ENCODE data around the gene S100B.

The S100B gene

GRCh38 chr21:46607636-46608035, 2.8 kb upstream of the S100B start:
- no peak overlapping the region for H3K9ac ChIP-seq (ENCODE audit: low read depth, low read length, poor library complexity)
- H3K14ac ChIP-seq (ENCODE audit: low read length): no peak overlapping the region
- no peaks in the 10 kb centered on the region for H3K79me1 ChIP-seq (ENCODE audit: low read depth, low read length)
- H3K18ac ChIP-seq (ENCODE audit: low read length): no peak overlapping the region
- H3K36me3 ChIP-seq (replicated peaks in 1 of 2; ENCODE audit: control insufficient read depth in 2 of 2, insufficient read depth in 2 of 2, low read length in 2 of 2): no peaks in the 10 kb centered on the region
- no peak overlapping the region for H4K91ac ChIP-seq (ENCODE audit: low read depth, low read length, poor library complexity)
- H4K8ac ChIP-seq (ENCODE audit: low read depth, low read length): no peak overlapping the region
- H3K4me2 ChIP-seq (ENCODE audit: insufficient read depth, low read length, poor library complexity, severe bottlenecking): no peak overlapping the region
- H2BK5ac ChIP-seq (ENCODE audit: low read length): no peak overlapping the region
- no peak overlapping the region for H3K4ac ChIP-seq (ENCODE audit: low read length)
- no CpG with 5 or more reads among the region's 2 CpGs for WGBS, 2 donors (ENCODE audit: extremely low coverage in 2 of 2, insufficient read length in 2 of 2, insufficient replicate concordance in 1 of 2)
- no peak for DNase-seq (ENCODE audit: low spot score)
- H3K27me3 ChIP-seq (ENCODE audit: control insufficient read depth in 3 of 3, insufficient read depth in 3 of 3, low read depth in 1 of 3, low read length in 3 of 3): no peaks in the 10 kb centered on the region
- peaks cover 9 to 21% of the 10 kb centered on the region in 2 donors for H3K4me1 ChIP-seq (ENCODE audit: control insufficient read depth in 2 of 2, insufficient read depth in 1 of 2, low read depth in 1 of 2, low read length in 2 of 2)
- H2AFZ ChIP-seq (ENCODE audit: low read length): no peak overlapping the region
- no peak overlapping the region for H2AK5ac ChIP-seq (ENCODE audit: low read depth, low read length)
- no peak overlapping the region for H2BK12ac ChIP-seq (ENCODE audit: low read length)
- no peak overlapping the region for H3K4me3 ChIP-seq (ENCODE audit: low read length in 2 of 2)
- H3K23ac ChIP-seq (ENCODE audit: low read depth, low read length, poor library complexity): no peak overlapping the region
- H3K9me3 ChIP-seq (replicated peaks in 1 of 2; ENCODE audit: control insufficient read depth in 2 of 2, insufficient read depth in 1 of 2, low read depth in 1 of 2, low read length in 2 of 2): peaks cover 7 to 11% of the 10 kb centered on the region in 2 donors
- H2BK120ac ChIP-seq (ENCODE audit: low read depth, low read length): no peak overlapping the region
- H3K27ac ChIP-seq (replicated peaks; ENCODE audit: low read length): no peak overlapping the region
- no peak overlapping the region for H2BK15ac ChIP-seq (ENCODE audit: low read length)

DNA sequence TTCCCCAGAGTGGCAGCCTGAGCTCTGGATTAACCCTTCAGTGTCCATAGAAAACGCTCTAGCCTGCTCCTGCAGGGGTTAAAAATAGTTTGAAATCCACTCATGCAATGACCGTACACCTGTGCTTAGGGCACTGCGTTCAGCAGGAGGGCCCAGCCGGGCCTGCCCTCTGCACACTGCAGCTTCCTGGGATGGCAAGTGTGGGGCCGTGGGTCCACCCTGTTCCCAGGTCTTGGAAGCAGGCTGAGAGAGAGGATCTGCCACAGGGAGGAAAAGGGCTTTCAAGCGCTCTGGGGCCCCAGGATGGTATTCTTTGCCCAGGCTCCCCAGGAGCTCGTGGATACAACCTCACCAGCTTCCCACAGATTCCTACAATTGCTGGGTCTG, 1.5 kb upstream of the S100B start:
- Histone ChIP-seq H3K9ac (ENCODE audit: low read depth, low read length, poor library complexity) (no peak overlapping the region), H4K91ac (ENCODE audit: low read depth, low read length, poor library complexity) (no peak overlapping the region), H4K8ac (ENCODE audit: low read depth, low read length) (no peak overlapping the region), H2AK5ac (ENCODE audit: low read depth, low read length) (no peak overlapping the region), H2AFZ (ENCODE audit: low read length) (no peak overlapping the region), H3K36me3 (replicated peaks in 1 of 2; ENCODE audit: control insufficient read depth in 2 of 2, insufficient read depth in 2 of 2, low read length in 2 of 2) (no peaks in the 10 kb centered on the region), H2BK15ac (ENCODE audit: low read length) (no peak overlapping the region), H2BK5ac (ENCODE audit: low read length) (no peak overlapping the region), H3K4ac (ENCODE audit: low read length) (no peak overlapping the region), H3K27me3 (ENCODE audit: control insufficient read depth in 3 of 3, insufficient read depth in 3 of 3, low read depth in 1 of 3, low read length in 3 of 3) (no peaks in the 10 kb centered on the region), H3K4me1 (ENCODE audit: control insufficient read depth in 2 of 2, insufficient read depth in 1 of 2, low read depth in 1 of 2, low read length in 2 of 2) (peaks cover 13 to 27% of the 10 kb centered on the region in 2 donors), H3K4me2 (ENCODE audit: insufficient read depth, low read length, poor library complexity, severe bottlenecking) (no peak overlapping the region), H3K14ac (ENCODE audit: low read length) (no peak overlapping the region), H3K9me3 (replicated peaks in 1 of 2; ENCODE audit: control insufficient read depth in 2 of 2, insufficient read depth in 1 of 2, low read depth in 1 of 2, low read length in 2 of 2) (peaks cover 7 to 11% of the 10 kb centered on the region in 2 donors), H3K79me1 (ENCODE audit: low read depth, low read length) (no peaks in the 10 kb centered on the region), H2BK120ac (ENCODE audit: low read depth, low read length) (no peak overlapping the region), H2BK12ac (ENCODE audit: low read length) (no peak overlapping the region), H3K27ac (replicated peaks; ENCODE audit: low read length) (no peak overlapping the region), H3K18ac (ENCODE audit: low read length) (no peak overlapping the region), H3K4me3 (ENCODE audit: low read length in 2 of 2) (no peak overlapping the region), H3K23ac (ENCODE audit: low read depth, low read length, poor library complexity) (no peak overlapping the region)
- no peak for DNase-seq (ENCODE audit: low spot score)
- WGBS, 2 donors (ENCODE audit: extremely low coverage in 2 of 2, insufficient read length in 2 of 2, insufficient replicate concordance in 1 of 2): no CpG with 5 or more reads among the region's 7 CpGs

DNA sequence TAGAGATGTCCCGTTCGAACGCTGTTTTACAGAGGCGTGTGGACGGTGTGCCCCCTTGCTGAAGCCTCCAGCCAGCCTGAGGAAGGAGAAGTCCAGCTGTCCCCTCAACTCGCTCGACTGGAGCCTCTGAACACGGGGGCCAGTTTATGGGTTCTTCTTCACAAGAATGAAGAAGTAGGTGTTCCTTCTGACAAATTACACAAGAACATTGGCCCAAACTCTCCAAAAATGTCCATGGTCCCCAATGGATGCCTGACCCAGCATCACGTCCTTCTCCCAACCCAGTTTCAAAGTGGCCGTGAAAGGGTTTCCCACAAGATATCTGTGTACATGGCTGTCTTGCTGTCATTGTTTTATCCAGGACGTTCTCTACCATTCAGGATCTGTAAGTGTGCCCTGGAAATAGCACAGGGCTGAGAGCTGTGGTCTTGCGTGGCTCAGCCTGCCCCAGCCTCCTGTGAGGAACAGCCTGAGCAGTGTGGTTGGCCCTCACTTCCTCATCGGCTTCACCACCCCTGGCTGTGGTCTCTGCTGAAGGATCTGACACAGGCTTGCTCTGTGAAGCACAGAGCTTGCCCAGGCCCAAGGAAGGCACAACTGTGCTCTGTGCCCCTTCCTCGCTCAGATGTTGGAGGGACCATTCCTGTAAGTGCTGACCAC, 1.0 kb upstream of the S100B start:
- H3K27ac ChIP-seq (replicated peaks; ENCODE audit: low read length): no peak overlapping the region
- no peaks in the 10 kb centered on the region for H3K27me3 ChIP-seq (ENCODE audit: control insufficient read depth in 3 of 3, insufficient read depth in 3 of 3, low read depth in 1 of 3, low read length in 3 of 3)
- no peaks in the 10 kb centered on the region for H3K79me1 ChIP-seq (ENCODE audit: low read depth, low read length)
- H2BK5ac ChIP-seq (ENCODE audit: low read length): no peak overlapping the region
- no peak overlapping the region for H3K9ac ChIP-seq (ENCODE audit: low read depth, low read length, poor library complexity)
- no peak overlapping the region for H3K4me3 ChIP-seq (ENCODE audit: low read length in 2 of 2)
- H4K8ac ChIP-seq (ENCODE audit: low read depth, low read length): peak overlapping the region; percentile 19
- H3K4me2 ChIP-seq (ENCODE audit: insufficient read depth, low read length, poor library complexity, severe bottlenecking): no peak overlapping the region
- H2BK120ac ChIP-seq (ENCODE audit: low read depth, low read length): no peak overlapping the region
- no peak overlapping the region for H3K4ac ChIP-seq (ENCODE audit: low read length)
- no CpG with 5 or more reads among the region's 14 CpGs for WGBS, 2 donors (ENCODE audit: extremely low coverage in 2 of 2, insufficient read length in 2 of 2, insufficient replicate concordance in 1 of 2)
- H3K4me1 ChIP-seq (ENCODE audit: control insufficient read depth in 2 of 2, insufficient read depth in 1 of 2, low read depth in 1 of 2, low read length in 2 of 2): peaks cover 13 to 30% of the 10 kb centered on the region in 2 donors
- peaks cover 7 to 11% of the 10 kb centered on the region in 2 donors for H3K9me3 ChIP-seq (replicated peaks in 1 of 2; ENCODE audit: control insufficient read depth in 2 of 2, insufficient read depth in 1 of 2, low read depth in 1 of 2, low read length in 2 of 2)
- H2AFZ ChIP-seq (ENCODE audit: low read length): peak overlapping the region; percentile 79
- no peak for DNase-seq (ENCODE audit: low spot score)
- no peaks in the 10 kb centered on the region for H3K36me3 ChIP-seq (replicated peaks in 1 of 2; ENCODE audit: control insufficient read depth in 2 of 2, insufficient read depth in 2 of 2, low read length in 2 of 2)
- H2BK15ac ChIP-seq (ENCODE audit: low read length): peak overlapping the region; percentile 42
- H4K91ac ChIP-seq (ENCODE audit: low read depth, low read length, poor library complexity): no peak overlapping the region
- no peak overlapping the region for H3K23ac ChIP-seq (ENCODE audit: low read depth, low read length, poor library complexity)
- H3K18ac ChIP-seq (ENCODE audit: low read length): no peak overlapping the region
- H2AK5ac ChIP-seq (ENCODE audit: low read depth, low read length): peak overlapping the region; percentile 38
- H2BK12ac ChIP-seq (ENCODE audit: low read length): no peak overlapping the region
- H3K14ac ChIP-seq (ENCODE audit: low read length): no peak overlapping the region

- H3K4me3 ChIP-seq (ENCODE audit: low read length in 2 of 2): no peak overlapping the region
- no peak for DNase-seq (ENCODE audit: low spot score)
- no CpG with 5 or more reads among the region's 9 CpGs for WGBS, 2 donors (ENCODE audit: extremely low coverage in 2 of 2, insufficient read length in 2 of 2, insufficient replicate concordance in 1 of 2)
- peak overlapping the region; percentile 18 for H2BK12ac ChIP-seq (ENCODE audit: low read length)
- no peak overlapping the region for H3K4ac ChIP-seq (ENCODE audit: low read length)
- no peak overlapping the region for H3K23ac ChIP-seq (ENCODE audit: low read depth, low read length, poor library complexity)
- no peaks in the 10 kb centered on the region for H3K36me3 ChIP-seq (replicated peaks in 1 of 2; ENCODE audit: control insufficient read depth in 2 of 2, insufficient read depth in 2 of 2, low read length in 2 of 2)
- no peak overlapping the region for H3K14ac ChIP-seq (ENCODE audit: low read length)
- H3K9me3 ChIP-seq (replicated peaks in 1 of 2; ENCODE audit: control insufficient read depth in 2 of 2, insufficient read depth in 1 of 2, low read depth in 1 of 2, low read length in 2 of 2): no peaks in the 10 kb centered on the region
- H2BK120ac ChIP-seq (ENCODE audit: low read depth, low read length): no peak overlapping the region
- no peak overlapping the region for H3K18ac ChIP-seq (ENCODE audit: low read length)
- no peak overlapping the region for H4K91ac ChIP-seq (ENCODE audit: low read depth, low read length, poor library complexity)
- H2BK15ac ChIP-seq (ENCODE audit: low read length): no peak overlapping the region
- H4K8ac ChIP-seq (ENCODE audit: low read depth, low read length): peak overlapping the region; percentile 20
- H2BK5ac ChIP-seq (ENCODE audit: low read length): no peak overlapping the region
- no peaks in the 10 kb centered on the region for H3K79me1 ChIP-seq (ENCODE audit: low read depth, low read length)
- H3K27me3 ChIP-seq (ENCODE audit: control insufficient read depth in 3 of 3, insufficient read depth in 3 of 3, low read depth in 1 of 3, low read length in 3 of 3): no peaks in the 10 kb centered on the region
- H3K9ac ChIP-seq (ENCODE audit: low read depth, low read length, poor library complexity): no peak overlapping the region
- H3K27ac ChIP-seq (replicated peaks; ENCODE audit: low read length): no peak overlapping the region
- H2AFZ ChIP-seq (ENCODE audit: low read length): peak overlapping the region; percentile 79
- no peak overlapping the region for H3K4me2 ChIP-seq (ENCODE audit: insufficient read depth, low read length, poor library complexity, severe bottlenecking)
- no peak overlapping the region for H2AK5ac ChIP-seq (ENCODE audit: low read depth, low read length)
- H3K4me1 ChIP-seq (ENCODE audit: control insufficient read depth in 2 of 2, insufficient read depth in 1 of 2, low read depth in 1 of 2, low read length in 2 of 2): peaks cover 14 to 43% of the 10 kb centered on the region in 2 donors
Measured at GRCh38 chr21:46604329-46604974, 430 bp downstream of the S100B start.

Data from neuronal stem cell (in vitro differentiated cells).